Measurements from ENCODE around the gene SAP130. TPM values are rescaled to one million over a fixed set of nuclear protein-coding genes. Genes with fewer than 3 reads are reported as not detected.

SAP130 gene
- total RNA-seq, 4 donors from 2014 or later, result 7.3 to 13.2 (median 8.9) TPM

DNA sequence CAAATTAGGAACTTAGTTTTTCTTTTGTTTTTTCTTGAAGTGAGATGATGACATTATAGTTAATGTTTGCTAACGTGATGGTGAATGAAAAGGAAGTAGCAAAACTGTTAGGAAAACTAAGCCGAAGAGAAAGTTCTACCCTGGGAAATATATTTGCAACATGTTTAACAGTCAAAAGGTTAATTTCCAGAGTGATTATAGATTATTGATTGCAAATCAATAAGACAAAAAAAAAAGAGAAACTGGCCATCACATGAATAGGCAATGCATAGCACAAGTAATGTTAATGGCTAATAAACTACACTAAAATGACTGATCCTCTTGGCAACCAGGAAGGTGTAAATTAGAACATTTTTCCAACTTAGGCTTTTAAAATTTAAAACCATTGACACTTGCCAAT is 116.1 kb downstream of the SAP130 start:
- TF ChIP-seq, protein P1, sequence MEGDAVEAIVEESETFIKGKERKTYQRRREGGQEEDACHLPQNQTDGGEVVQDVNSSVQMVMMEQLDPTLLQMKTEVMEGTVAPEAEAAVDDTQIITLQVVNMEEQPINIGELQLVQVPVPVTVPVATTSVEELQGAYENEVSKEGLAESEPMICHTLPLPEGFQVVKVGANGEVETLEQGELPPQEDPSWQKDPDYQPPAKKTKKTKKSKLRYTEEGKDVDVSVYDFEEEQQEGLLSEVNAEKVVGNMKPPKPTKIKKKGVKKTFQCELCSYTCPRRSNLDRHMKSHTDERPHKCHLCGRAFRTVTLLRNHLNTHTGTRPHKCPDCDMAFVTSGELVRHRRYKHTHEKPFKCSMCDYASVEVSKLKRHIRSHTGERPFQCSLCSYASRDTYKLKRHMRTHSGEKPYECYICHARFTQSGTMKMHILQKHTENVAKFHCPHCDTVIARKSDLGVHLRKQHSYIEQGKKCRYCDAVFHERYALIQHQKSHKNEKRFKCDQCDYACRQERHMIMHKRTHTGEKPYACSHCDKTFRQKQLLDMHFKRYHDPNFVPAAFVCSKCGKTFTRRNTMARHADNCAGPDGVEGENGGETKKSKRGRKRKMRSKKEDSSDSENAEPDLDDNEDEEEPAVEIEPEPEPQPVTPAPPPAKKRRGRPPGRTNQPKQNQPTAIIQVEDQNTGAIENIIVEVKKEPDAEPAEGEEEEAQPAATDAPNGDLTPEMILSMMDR (IDR thresholded peaks at IDR 0.05; ENCODE audit: low read depth), result no peak

DNA sequence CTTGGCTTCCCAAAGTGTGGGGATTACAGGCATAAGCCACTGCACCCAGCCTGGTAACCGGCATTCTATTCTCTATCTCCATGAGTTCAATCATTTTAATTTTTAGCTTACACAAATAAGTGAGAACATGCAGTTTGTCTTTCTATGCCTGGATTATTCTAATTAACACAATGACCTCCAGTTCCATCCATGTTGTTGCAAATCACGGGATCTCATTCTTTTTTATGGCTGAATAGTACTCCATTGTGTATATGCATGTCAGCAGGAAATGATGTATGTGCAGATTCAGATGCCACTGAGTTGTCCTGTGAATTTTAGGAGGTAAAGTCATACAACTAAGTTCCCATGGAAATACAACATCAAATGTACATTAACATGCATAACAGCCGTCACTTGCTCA is 117.4 kb downstream of the SAP130 start:
- TF ChIP-seq, protein P1 (IDR thresholded peaks at IDR 0.05; ENCODE audit: low read depth), result no peak

DNA sequence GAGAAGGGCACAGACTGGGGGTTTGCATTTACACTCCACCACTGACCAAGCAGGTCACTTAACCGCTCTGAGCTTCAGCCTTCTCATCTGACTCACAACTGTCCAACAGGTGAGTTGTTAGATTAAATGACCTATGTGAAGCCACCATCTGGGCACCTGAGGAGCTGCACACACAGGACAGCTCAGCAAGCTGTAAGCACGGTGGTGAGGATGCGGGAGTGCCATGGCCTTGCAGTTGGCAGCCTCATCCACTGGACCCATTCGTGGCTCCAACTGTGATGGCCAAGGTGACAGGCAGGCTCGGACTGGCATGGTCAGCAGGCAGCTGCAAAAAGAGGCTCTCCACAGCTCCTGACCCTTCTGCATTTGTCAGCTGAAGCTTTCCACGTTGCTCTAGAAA is 118.8 kb downstream of the SAP130 start:
- TF ChIP-seq, protein P1 (IDR thresholded peaks at IDR 0.05; ENCODE audit: low read depth), result no peak

DNA sequence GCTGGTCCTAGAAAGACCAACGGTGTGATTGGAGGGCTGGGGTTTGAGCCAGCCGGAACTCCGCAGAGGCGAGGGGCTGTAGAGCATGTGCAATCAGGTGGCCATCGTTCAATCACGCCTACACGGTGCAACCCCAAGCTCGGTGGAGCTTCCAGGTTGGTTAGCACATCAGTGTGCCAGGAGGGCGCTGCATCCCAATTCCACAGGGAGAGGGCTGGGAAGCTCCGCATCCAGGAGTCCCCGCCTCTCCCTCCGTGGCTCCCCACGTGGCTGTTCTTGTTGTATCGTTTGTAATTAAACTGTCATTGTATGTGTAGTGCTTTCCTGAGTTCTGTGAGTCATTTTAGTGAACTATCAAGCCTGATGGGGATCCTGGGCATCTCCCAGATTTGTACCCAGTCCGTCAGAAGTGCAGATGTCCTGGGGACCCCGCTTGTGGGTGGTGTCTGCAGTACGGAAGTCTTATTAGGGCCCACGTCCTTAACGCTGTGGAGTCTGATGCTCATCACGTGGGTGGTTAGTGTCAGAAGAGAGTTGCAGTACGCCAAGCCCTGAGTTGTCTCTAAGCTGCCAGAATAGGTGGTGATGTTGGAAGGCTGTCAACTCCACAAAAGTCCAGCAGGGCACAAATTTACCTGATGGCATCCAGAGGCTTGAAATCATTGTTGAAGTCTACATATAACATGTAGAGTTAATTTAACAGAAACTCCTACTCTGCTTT is 121.5 kb downstream of the SAP130 start:
- TF ChIP-seq, protein P1 (IDR thresholded peaks at IDR 0.05; ENCODE audit: low read depth), result no peak

DNA sequence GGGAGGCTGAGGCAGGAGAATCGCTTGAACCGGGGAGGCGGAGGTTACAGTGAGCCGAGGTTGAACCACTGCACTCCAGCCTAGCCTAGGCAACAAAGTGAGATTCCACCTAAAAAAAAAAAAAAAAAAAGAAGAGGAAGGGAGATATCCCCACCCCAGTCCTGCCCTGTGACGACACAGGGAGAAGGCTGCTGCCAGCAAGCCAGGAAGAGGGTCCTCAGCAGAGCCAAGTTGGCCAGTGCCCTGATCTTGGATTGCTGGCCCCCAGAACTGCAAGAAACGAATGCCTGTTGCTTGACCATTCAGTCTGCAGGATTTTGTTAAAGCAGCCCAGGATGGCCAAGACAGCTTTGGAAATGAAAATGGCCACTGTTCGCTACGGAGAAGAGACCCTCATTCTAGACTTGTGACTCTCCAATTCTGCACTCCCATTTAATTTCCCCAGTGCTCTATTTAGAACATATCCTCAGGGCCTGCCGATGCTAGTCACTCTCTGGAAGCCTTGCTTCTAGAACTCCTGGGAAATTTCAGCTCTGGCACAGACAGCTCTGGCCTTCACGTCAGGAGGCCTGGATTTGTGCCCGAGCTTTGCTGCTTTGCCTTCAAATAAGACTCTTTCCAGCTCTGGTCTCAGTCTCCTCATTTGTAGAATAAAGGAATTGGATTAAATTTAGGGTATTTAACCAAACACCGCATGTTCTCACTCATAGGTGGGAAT is 126.4 kb downstream of the SAP130 start:
- TF ChIP-seq, protein P1 (IDR thresholded peaks at IDR 0.05; ENCODE audit: low read depth), result no peak

DNA sequence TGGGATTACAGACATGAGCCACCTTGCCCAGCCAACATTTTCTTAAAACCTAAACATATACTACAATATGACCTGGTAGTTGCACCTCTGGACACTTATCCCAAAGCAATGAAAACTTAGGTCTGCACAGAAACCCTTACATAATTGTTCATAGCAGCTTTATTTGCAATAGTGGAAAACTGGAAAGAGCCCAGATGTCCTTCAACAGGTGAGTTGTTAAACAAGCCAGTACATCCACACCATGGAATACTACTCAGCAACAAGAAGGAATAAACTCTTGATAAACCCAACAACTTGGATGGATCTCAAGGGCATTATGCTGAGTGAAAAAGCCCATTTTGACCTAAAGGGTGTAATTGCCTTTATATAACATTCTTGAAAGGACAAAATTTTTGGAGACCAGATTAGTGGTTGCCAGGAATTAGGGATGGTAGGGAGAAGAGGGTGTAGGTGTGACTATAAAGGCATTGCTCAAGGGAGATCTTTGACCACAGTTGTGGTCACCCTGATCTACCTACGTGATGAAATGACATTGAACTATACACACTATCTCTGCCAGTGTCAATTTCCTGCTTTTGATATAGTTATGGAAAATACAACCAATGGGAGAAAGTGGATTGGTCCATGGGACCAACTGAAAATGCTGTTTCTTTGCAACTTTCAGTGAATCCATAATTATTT is 130.2 kb downstream of the SAP130 start:
- TF ChIP-seq, protein P1 (IDR thresholded peaks at IDR 0.05; ENCODE audit: low read depth), result no peak

DNA sequence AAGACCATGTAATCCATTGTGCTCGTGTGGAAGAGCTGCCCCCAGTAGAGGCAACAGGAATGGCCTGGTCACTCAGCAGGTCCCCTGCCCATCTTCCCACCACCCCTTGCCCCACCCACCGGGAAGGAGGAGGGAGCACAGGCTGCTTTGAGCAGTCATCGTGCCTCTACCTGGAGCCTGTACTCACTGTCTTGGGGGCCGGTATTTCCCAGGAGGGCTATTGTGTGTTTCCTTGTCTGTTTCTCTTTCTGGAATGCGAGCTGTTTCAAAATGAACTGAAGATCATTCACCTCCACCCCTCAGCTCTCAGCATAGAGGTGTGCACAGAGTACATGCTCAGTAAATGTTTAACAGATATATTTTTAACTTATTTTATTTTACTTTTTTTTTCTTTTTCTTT is 134.4 kb downstream of the SAP130 start:
- TF ChIP-seq, protein P1 (IDR thresholded peaks at IDR 0.05; ENCODE audit: low read depth), result no peak

Measured in subcutaneous adipose tissue (tissue), 4 donors.